ENCODE results near the gene DAPK2.

GRCh38 chr15:63946524-63947065 lies 99.7 kb downstream of the DAPK2 start:
- TF ChIP-seq CTCF (IDR thresholded peaks at IDR 0.05; ENCODE audit: insufficient read depth, low read depth, low read length) (no peak), EZH2 (IDR thresholded peaks at IDR 0.05; ENCODE audit: insufficient read depth, low read length) (no peak)
